ENCODE results near the gene SORBS2. TPM values are rescaled to one million over a fixed set of nuclear protein-coding genes. Genes with fewer than 3 reads are reported as not detected.
A peak's percentile ranks its signal among the peaks of the same experiment; 100 is the strongest.

The SORBS2 gene
- total RNA-seq, 4 donors from 2014 or later, result 821 to 1,626 (median 1,353) TPM

DNA sequence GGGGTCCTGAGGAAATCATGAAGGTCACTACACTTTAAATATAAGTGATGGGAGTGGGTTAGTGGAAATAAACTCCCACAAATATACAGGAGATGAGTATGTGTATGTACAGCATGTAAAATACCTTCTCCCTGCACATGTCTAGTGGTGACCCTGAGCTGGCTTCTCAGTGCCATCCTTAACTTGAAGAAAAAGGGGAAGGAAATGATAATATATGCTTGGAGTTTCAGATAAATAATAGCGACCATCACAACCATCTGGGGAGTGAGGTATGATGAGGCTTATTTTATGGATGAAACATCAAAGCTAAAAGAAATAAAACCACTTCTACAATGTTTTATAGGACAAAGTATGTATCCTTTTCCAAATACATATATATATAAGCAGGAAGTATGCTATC is 41.0 kb upstream of the SORBS2 start:
- 73% methylated on average over 1 of the region's 1 CpG for WGBS

DNA sequence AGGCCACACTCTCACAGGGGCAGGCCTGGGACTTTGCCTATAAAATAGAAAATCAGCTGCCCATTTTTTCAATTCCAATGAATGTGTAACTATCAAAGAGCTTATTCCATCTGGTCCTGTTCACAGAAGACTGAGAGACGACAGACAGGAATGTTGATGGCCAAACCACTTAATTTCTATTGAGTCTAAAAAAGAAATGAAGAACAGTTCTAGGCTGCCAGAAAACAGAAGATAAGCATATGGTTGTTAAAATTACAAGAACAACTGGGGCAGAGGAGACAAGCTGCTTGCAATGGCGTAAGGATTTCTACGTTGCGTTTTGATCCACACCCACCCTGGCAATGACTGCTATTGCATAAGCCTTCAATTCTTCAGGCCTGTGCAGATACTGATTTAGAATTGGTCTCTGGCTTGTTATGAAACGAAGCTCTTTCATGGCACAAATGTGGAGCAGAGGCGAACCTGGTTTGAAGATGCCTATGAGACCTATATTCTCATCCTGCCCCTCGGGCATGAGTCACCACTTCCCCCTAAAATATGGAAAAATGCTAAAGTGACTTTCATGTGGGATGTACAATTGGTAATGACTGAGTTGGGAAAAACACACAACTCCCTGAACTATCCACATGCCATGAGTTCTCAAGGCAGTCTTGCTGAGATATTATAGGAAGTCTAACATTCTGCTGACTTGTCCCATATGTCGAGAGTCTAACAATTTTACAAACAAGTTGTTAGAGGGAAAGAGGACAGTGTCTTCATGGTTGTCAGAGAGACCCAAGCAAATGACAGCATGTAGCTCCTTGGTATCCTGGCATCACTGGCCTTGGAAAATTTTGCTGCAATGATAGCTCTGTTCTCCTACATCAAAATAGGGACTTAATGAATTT is 37.9 kb upstream of the SORBS2 start:
- H3K36me3 ChIP-seq, result no peaks in the 10 kb centered on the region
- no peaks in the 10 kb centered on the region for H3K27me3 ChIP-seq
- peak overlapping the region in 2 of 4 donors; percentile 6 to 34 for H3K27ac ChIP-seq (replicated peaks in 1 of 4)
- peak; percentile 50 for DNase-seq (ENCODE audit: extremely low spot score)
- no peaks in the 10 kb centered on the region for H3K9me3 ChIP-seq
- 81% methylated on average over 8 of the region's 8 CpGs for WGBS
- peaks cover 0 to 11% (median 6%) of the 10 kb centered on the region in 4 donors for H3K4me1 ChIP-seq
- intact Hi-C loops (cut with DNase I), result loop anchor here (10.0 kb wide), 1 partner anchor 115 kb away; no protein-coding TSS in a partner anchor
- TF ChIP-seq POLR2A (IDR thresholded peaks at IDR 0.05; ENCODE audit: low read depth) (no peak), POLR2AphosphoS5 (IDR thresholded peaks at IDR 0.05) (no peak)
- TF ChIP-seq, protein P1, sequence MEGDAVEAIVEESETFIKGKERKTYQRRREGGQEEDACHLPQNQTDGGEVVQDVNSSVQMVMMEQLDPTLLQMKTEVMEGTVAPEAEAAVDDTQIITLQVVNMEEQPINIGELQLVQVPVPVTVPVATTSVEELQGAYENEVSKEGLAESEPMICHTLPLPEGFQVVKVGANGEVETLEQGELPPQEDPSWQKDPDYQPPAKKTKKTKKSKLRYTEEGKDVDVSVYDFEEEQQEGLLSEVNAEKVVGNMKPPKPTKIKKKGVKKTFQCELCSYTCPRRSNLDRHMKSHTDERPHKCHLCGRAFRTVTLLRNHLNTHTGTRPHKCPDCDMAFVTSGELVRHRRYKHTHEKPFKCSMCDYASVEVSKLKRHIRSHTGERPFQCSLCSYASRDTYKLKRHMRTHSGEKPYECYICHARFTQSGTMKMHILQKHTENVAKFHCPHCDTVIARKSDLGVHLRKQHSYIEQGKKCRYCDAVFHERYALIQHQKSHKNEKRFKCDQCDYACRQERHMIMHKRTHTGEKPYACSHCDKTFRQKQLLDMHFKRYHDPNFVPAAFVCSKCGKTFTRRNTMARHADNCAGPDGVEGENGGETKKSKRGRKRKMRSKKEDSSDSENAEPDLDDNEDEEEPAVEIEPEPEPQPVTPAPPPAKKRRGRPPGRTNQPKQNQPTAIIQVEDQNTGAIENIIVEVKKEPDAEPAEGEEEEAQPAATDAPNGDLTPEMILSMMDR (IDR thresholded peaks at IDR 0.05), result no peak
- H3K4me3 ChIP-seq, result no peak overlapping the region

More for the DNA sequence above, 41.0 kb upstream of the SORBS2 start:
- Histone ChIP-seq H3K4me3 (no peak overlapping the region), H3K9me3 (peaks cover 0 to 6% (median 0%) of the 10 kb centered on the region in 4 donors), H3K27me3 (no peaks in the 10 kb centered on the region), H3K27ac (replicated peaks in 1 of 4) (no peak overlapping the region), H3K36me3 (no peaks in the 10 kb centered on the region), H3K4me1 (peaks cover 0 to 4% (median 1%) of the 10 kb centered on the region in 4 donors)
- intact Hi-C loops (cut with DNase I), result no loop called here
- TF ChIP-seq POLR2A (IDR thresholded peaks at IDR 0.05; ENCODE audit: low read depth), result no peak
- TF ChIP-seq, protein P1 (IDR thresholded peaks at IDR 0.05), result no peak
- TF ChIP-seq EP300 (IDR thresholded peaks at IDR 0.05), result no peak
- no peak for TF ChIP-seq POLR2AphosphoS5 (IDR thresholded peaks at IDR 0.05)
- no peak for DNase-seq (ENCODE audit: extremely low spot score)

DNA sequence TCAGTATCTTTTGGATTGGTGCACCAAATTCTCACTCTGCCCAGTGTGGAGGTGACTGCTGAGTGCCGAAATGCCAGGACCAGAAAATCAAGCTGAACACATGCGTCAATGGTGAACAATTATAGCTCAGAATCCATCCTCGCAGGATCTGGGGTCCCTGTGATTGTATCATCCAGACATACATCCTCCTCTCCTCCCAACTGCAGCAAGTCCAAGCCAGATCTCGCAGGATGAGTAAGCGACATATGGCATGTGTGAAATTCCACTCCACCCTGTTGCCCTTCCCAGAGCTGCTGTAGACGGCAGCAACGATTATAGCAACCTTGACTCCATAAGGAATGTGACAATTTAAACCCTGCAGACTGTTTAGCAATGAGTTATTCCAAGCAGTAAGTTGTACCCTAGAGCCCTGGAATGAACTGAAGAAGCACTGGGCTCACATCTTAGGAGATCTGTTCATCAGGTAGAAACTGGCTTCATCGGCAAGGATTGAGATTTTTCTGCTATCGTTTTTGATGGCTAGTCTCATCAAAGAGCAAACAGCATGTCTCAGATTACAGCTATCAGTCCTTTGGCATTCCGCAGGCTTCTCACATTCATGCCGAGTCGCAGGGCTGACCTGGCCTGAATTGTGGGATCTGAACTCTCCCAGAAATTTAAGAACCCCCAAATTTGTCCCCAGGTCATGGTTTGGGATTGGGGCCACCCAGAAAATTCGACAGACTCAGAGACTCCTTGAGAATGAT is 35.5 kb upstream of the SORBS2 start:
- TF ChIP-seq, protein P1 (IDR thresholded peaks at IDR 0.05), result no peak
- TF ChIP-seq POLR2AphosphoS5 (IDR thresholded peaks at IDR 0.05) (peak in 1 of 2 donors; percentile 41), POLR2A (IDR thresholded peaks at IDR 0.05; ENCODE audit: low read depth) (no peak), EP300 (IDR thresholded peaks at IDR 0.05) (no peak)
- Histone ChIP-seq H3K27ac (replicated peaks in 1 of 4) (peak overlapping the region in 1 of 4 donors; percentile 32), H3K4me3 (no peak overlapping the region), H3K9me3 (no peaks in the 10 kb centered on the region), H3K36me3 (no peaks in the 10 kb centered on the region), H3K4me1 (peaks cover 0 to 11% (median 6%) of the 10 kb centered on the region in 4 donors), H3K27me3 (no peaks in the 10 kb centered on the region)
- WGBS, result 68% methylated on average over 11 of the region's 13 CpGs
- intact Hi-C loops (cut with DNase I), result loop anchor here (10.0 kb wide), 1 partner anchor 113 kb away; no protein-coding TSS in a partner anchor
- DNase-seq (ENCODE audit: extremely low spot score), result peak; percentile 84

DNA sequence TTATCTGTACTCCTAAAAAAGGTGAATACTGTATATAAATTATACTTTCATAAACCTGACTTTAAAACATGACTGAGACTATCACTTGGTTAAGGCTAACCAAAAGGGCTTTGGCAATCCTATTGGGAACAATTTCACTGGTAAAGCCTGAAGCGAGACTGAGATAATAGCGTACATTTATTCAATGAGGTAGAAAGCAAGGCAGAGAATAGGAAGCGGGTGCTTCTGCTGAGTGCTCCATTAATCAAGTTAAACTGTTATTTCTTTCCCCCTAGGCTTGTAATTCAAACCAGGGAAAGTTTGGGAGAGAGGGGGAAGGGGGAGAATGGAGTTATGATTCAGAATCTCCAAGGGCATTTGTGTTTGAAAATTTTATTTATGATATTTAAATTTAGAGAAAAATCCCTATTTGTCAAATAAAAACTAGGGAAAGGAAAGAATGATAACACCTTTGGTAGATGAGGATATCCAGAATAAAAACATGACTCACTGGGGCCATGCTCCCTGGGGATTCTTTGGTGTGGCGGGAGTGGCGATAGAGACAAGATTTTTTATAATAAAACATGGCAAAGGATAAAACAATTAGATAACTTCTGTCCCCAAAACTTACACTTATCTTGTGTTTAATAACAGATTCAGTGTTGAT is 34.6 kb upstream of the SORBS2 start:
- 65% methylated on average over 5 of the region's 5 CpGs for WGBS
- intact Hi-C loops (cut with DNase I), result loop anchor here (10.0 kb wide), 1 partner anchor 112 kb away; no protein-coding TSS in a partner anchor

More for the DNA sequence above, 34.6 kb upstream of the SORBS2 start:
- no peak for TF ChIP-seq EP300 (IDR thresholded peaks at IDR 0.05)
- TF ChIP-seq POLR2A (IDR thresholded peaks at IDR 0.05; ENCODE audit: low read depth), result no peak
- TF ChIP-seq POLR2AphosphoS5 (IDR thresholded peaks at IDR 0.05), result no peak
- TF ChIP-seq, protein P1 (IDR thresholded peaks at IDR 0.05), result no peak
- H3K4me3 ChIP-seq, result no peak overlapping the region
- DNase-seq (ENCODE audit: extremely low spot score), result no peak
- H3K27me3 ChIP-seq, result no peaks in the 10 kb centered on the region
- no peak overlapping the region for H3K27ac ChIP-seq (replicated peaks in 1 of 4)
- no peaks in the 10 kb centered on the region for H3K36me3 ChIP-seq
- H3K4me1 ChIP-seq, result peaks cover 0 to 11% (median 6%) of the 10 kb centered on the region in 4 donors
- no peaks in the 10 kb centered on the region for H3K9me3 ChIP-seq
